ENCODE data around the gene TSKS. TPM values are rescaled to one million over a fixed set of nuclear protein-coding genes. Genes with fewer than 3 reads are reported as not detected.

Gene TSKS
- total and polyA plus RNA-seq, 2 of the 13 experiments (the other 11 are each of a cell fraction or from before 2014, with no cell fraction given) = 0.03 TPM; not detected in 1

DNA sequence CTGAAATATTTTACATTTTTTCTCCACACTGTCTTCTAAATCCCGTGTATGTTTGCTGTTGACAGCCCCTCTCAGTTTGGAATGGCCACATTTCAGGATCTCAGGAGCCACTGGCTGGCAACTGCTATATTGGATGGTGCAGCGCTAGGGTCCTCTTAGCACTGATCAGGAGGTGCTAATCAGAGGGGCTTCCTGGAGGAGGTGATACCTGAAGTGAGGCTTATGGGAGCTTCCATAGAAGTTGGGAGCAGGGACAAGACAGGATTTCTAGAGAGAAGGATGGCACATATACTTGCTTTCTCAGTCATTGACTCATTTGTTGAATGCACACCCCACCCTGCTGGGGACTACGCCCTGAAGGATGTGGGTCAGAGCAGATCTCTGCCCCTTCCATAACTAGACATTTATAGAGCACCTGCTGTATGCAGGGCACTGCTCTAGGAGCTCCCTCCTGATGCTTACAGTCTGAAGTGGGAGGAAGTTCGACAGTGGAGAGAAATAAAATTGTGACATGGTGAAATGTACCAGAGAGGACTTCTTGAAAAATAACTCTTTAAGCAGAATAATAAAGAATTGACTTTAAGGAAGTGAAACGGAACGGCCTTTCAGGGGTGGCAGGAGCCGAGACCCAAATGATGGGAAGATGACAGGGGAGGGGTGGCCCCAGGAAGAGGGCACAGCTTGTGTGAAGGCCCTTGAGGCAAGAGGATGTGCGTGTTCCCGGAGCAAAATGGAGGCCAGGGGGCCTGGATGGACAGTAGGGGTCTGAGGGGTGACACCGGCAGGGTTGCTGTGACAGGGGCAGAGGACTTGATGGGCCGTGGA is 16.8 kb upstream of the TSKS start:
- ATAC-seq = no peak
- Histone ChIP-seq H2AFZ (ENCODE audit: low read length) (no peak overlapping the region), H4K20me1 (ENCODE audit: insufficient read depth, low read length) (no peaks in the 10 kb centered on the region), H3K4me2 (ENCODE audit: low read depth, low read length) (no peak overlapping the region), H3K27ac (ENCODE audit: extremely low read length, insufficient read depth, low read length) (no peak overlapping the region), H3K4me1 (ENCODE audit: insufficient read depth, low read length) (peaks cover 17% of the 10 kb centered on the region), H3K9ac (ENCODE audit: insufficient read depth, low read depth, low read length) (no peak overlapping the region), H3K36me3 (replicated peaks in 1 of 2; ENCODE audit: control insufficient read depth in 1 of 2, insufficient read depth in 2 of 2, low read length in 2 of 2) (peaks cover 9 to 13% of the 10 kb centered on the region in 2 experiments; a peak in 4 of 5 replicates), H3K79me2 (ENCODE audit: insufficient read depth, low read length) (no peaks in the 10 kb centered on the region), H3K9me3 (ENCODE audit: low read length) (no peaks in the 10 kb centered on the region), H3K4me3 (replicated peaks in 1 of 3; ENCODE audit: insufficient read depth in 1 of 3, low read depth in 2 of 3, low read length in 3 of 3) (no peak overlapping the region), H3K27me3 (ENCODE audit: control insufficient read depth in 1 of 2, insufficient read depth in 2 of 2, low read length in 2 of 2) (no peaks in the 10 kb centered on the region)
- BruUV-seq (replicated peaks) = no TSS peak
- ChIA-PET POLR2A (interaction anchor here (1.0 kb wide), 1 partner anchor 14 kb away, joined by 3 read pairs; no protein-coding TSS in a partner anchor), CTCF (ENCODE audit: low intra/inter-chr PET ratio, low total read pairs) (no interaction called here)
- in situ Hi-C loops (cut with HindIII; ENCODE audit: extremely low pct_ligation_motif_present, low pct_unique_long_range_greater_than_20kb) (no loop called here), intact Hi-C loops (cut with micrococcal nuclease; ENCODE audit: unreplicated experiment) (no loop called here)
- WGBS (ENCODE audit: low lambda C conversion rate) = 91% methylated on average over 11 of the region's 11 CpGs
- TF ChIP-seq, protein P1, sequence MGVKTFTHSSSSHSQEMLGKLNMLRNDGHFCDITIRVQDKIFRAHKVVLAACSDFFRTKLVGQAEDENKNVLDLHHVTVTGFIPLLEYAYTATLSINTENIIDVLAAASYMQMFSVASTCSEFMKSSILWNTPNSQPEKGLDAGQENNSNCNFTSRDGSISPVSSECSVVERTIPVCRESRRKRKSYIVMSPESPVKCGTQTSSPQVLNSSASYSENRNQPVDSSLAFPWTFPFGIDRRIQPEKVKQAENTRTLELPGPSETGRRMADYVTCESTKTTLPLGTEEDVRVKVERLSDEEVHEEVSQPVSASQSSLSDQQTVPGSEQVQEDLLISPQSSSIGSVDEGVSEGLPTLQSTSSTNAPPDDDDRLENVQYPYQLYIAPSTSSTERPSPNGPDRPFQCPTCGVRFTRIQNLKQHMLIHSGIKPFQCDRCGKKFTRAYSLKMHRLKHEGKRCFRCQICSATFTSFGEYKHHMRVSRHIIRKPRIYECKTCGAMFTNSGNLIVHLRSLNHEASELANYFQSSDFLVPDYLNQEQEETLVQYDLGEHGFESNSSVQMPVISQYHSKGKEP (CRISPR knock-in tag; IDR thresholded peaks at IDR 0.05) = no peak
- TF ChIP-seq, protein P2, sequence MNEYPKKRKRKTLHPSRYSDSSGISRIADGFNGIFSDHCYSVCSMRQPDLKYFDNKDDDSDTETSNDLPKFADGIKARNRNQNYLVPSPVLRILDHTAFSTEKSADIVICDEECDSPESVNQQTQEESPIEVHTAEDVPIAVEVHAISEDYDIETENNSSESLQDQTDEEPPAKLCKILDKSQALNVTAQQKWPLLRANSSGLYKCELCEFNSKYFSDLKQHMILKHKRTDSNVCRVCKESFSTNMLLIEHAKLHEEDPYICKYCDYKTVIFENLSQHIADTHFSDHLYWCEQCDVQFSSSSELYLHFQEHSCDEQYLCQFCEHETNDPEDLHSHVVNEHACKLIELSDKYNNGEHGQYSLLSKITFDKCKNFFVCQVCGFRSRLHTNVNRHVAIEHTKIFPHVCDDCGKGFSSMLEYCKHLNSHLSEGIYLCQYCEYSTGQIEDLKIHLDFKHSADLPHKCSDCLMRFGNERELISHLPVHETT (CRISPR knock-in tag; conservative IDR thresholded peaks at IDR 0.05) = no peak
- TF ChIP-seq, protein P3, sequence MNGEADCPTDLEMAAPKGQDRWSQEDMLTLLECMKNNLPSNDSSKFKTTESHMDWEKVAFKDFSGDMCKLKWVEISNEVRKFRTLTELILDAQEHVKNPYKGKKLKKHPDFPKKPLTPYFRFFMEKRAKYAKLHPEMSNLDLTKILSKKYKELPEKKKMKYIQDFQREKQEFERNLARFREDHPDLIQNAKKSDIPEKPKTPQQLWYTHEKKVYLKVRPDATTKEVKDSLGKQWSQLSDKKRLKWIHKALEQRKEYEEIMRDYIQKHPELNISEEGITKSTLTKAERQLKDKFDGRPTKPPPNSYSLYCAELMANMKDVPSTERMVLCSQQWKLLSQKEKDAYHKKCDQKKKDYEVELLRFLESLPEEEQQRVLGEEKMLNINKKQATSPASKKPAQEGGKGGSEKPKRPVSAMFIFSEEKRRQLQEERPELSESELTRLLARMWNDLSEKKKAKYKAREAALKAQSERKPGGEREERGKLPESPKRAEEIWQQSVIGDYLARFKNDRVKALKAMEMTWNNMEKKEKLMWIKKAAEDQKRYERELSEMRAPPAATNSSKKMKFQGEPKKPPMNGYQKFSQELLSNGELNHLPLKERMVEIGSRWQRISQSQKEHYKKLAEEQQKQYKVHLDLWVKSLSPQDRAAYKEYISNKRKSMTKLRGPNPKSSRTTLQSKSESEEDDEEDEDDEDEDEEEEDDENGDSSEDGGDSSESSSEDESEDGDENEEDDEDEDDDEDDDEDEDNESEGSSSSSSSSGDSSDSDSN (CRISPR knock-in tag; IDR thresholded peaks at IDR 0.05) = no peak
- TF ChIP-seq TCF7 (IDR thresholded peaks at IDR 0.05; ENCODE audit: low read depth) (no peak), ZKSCAN8 (CRISPR knock-in tag; IDR thresholded peaks at IDR 0.05; ENCODE audit: borderline replicate concordance) (no peak), JUNB (CRISPR knock-in tag; IDR thresholded peaks at IDR 0.05; ENCODE audit: borderline replicate concordance) (no peak), SRY (CRISPR knock-in tag; IDR thresholded peaks at IDR 0.05) (no peak), SATB2 (CRISPR knock-in tag; IDR thresholded peaks at IDR 0.05) (no peak), AGO2 (optimal IDR thresholded peaks at IDR 0.05; ENCODE audit: low read depth, low read length) (no peak), ZNF530 (CRISPR knock-in tag; IDR thresholded peaks at IDR 0.05; ENCODE audit: low read depth) (no peak), ZNF619 (CRISPR knock-in tag; IDR thresholded peaks at IDR 0.05) (no peak), ZNF792 (CRISPR knock-in tag; IDR thresholded peaks at IDR 0.05) (no peak), ZIK1 (CRISPR knock-in tag; IDR thresholded peaks at IDR 0.05; ENCODE audit: borderline replicate concordance, low read depth) (no peak), MIER3 (CRISPR knock-in tag; IDR thresholded peaks at IDR 0.05; ENCODE audit: borderline replicate concordance) (no peak)
- TF ChIP-seq, protein P4, sequence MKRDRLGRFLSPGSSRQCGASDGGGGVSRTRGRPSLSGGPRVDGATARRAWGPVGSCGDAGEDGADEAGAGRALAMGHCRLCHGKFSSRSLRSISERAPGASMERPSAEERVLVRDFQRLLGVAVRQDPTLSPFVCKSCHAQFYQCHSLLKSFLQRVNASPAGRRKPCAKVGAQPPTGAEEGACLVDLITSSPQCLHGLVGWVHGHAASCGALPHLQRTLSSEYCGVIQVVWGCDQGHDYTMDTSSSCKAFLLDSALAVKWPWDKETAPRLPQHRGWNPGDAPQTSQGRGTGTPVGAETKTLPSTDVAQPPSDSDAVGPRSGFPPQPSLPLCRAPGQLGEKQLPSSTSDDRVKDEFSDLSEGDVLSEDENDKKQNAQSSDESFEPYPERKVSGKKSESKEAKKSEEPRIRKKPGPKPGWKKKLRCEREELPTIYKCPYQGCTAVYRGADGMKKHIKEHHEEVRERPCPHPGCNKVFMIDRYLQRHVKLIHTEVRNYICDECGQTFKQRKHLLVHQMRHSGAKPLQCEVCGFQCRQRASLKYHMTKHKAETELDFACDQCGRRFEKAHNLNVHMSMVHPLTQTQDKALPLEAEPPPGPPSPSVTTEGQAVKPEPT (CRISPR knock-in tag; IDR thresholded peaks at IDR 0.05; ENCODE audit: low read depth) = no peak
- no peak for DNase-seq (ENCODE audit: low spot score)
- no peak for FAIRE-seq
